ENCODE data around the gene TMOD2. TPM values are rescaled to one million over a fixed set of nuclear protein-coding genes. Genes with fewer than 3 reads are reported as not detected.
A peak's percentile ranks its signal among the peaks of the same experiment; 100 is the strongest.

TMOD2 gene
- total RNA-seq (2014; rRNA removed; shearing (Covaris generic)) = not detected in 2 replicates
- total RNA-seq (2022) = 0.11 and 0.44 TPM in 2 replicates
- percentile 16 among the genes with signal in this experiment for Bru-seq, nascent RNA
- percentile 14 among the genes with signal in this experiment for BruChase-seq, experiment 1, labeled RNA remaining after a 6-hour chase
- percentile 17 among the genes with signal in this experiment for BruChase-seq, experiment 2, labeled RNA remaining after a 2-hour chase
- long read RNA-seq = 0 reads

- Histone ChIP-seq H4K20me1 (ENCODE audit: insufficient read depth, low read length) (no peaks in the 10 kb centered on the region), H3K4me1 (ENCODE audit: insufficient read depth, low read length, poor library complexity, severe bottlenecking) (no peaks in the 10 kb centered on the region), H3K27ac (ENCODE audit: low read depth, low read length, poor library complexity, severe bottlenecking) (no peak within 1 kb of the TSS), H3K36me3 (ENCODE audit: insufficient read depth, low read length) (no peaks in the 10 kb centered on the region), H2AFZ (ENCODE audit: low read length) (no peak within 1 kb of the TSS), H3K9me2 (ENCODE audit: insufficient read depth, low read length) (no peaks in the 10 kb centered on the region), H3K4me2 (ENCODE audit: low read length) (peak within 1 kb of the TSS; percentile 52; the same call in 1 of the 2 replicates), H3K4me3 (ENCODE audit: low read depth, low read length, poor library complexity, severe bottlenecking) (peak within 1 kb of the TSS; percentile 33), H3K9me3 (ENCODE audit: low read length) (no peaks in the 10 kb centered on the region), H3K79me2 (ENCODE audit: insufficient read depth, low read depth, low read length) (no peaks in the 10 kb centered on the region)
- DNase-seq (ENCODE audit: low spot score) = no peak
- POLR2A ChIA-PET = interaction anchor here (0.6 kb wide), 1 partner anchor 755 kb away, joined by 3 read pairs; no protein-coding TSS in a partner anchor
- CTCF ChIA-PET (ENCODE audit: unreplicated experiment) = no interaction called here
- BruUV-seq (replicated peaks) = no TSS peak
- TF ChIP-seq EZH2phosphoT487 (IDR thresholded peaks at IDR 0.05; ENCODE audit: borderline replicate concordance, low read depth, low read length) (no peak; the same call in 1 of the 2 replicates), CTCF (conservative IDR thresholded peaks at IDR 0.05; ENCODE audit: low read length) (no peak)
- intact Hi-C loops (cut with micrococcal nuclease; ENCODE audit: unreplicated experiment) = no loop called here
Observed at GRCh38 chr15:51750792-51751696, at the start of gene TMOD2. TSS of gene TMOD2 (plus strand) at chr15:51751597. CDS start at chr15:51766442, 14,845 bp downstream.

DNA sequence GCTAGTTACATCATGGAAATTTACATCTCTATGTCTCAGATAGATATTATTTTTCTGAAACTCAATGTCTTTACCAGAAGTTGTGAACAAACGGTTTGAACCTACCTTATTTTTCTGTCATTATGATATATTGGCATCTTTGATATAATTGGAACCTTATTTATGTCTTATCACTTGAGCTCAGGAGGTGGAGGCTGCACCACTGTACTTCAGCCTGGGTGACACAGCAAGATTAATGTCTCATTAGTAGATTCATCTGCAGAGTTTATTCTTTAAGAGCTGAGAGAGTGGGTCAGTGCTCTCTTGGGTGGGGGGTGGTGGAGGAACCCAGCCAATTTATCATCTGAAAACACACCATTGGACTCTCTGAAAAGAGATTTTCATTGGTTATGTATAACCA is 48.7 kb upstream of the TMOD2 start:
- no peaks in the 10 kb centered on the region for H3K9me3 ChIP-seq (ENCODE audit: low read length)
- no peaks in the 10 kb centered on the region for H3K4me1 ChIP-seq (ENCODE audit: insufficient read depth, low read length, poor library complexity, severe bottlenecking)
- no peak overlapping the region for H3K4me2 ChIP-seq (ENCODE audit: low read length)
- H2AFZ ChIP-seq (ENCODE audit: low read length) = no peak overlapping the region
- DNase-seq (ENCODE audit: low spot score) = no peak
- H3K27ac ChIP-seq (ENCODE audit: low read depth, low read length, poor library complexity, severe bottlenecking) = no peak overlapping the region
- intact Hi-C loops (cut with micrococcal nuclease; ENCODE audit: unreplicated experiment) = no loop called here
- CTCF ChIA-PET (ENCODE audit: unreplicated experiment) = no interaction called here
- H3K36me3 ChIP-seq (ENCODE audit: insufficient read depth, low read length) = no peaks in the 10 kb centered on the region
- no TSS peak for BruUV-seq (replicated peaks)
- POLR2A ChIA-PET = interaction anchor here (0.5 to 1.0 kb wide), 2 partner anchors 46 to 1504 kb away, joined by 3 read pairs; no protein-coding TSS in a partner anchor
- TF ChIP-seq CTCF (conservative IDR thresholded peaks at IDR 0.05; ENCODE audit: low read length) (no peak), EZH2phosphoT487 (IDR thresholded peaks at IDR 0.05; ENCODE audit: borderline replicate concordance, low read depth, low read length) (no peak)
- no peaks in the 10 kb centered on the region for H4K20me1 ChIP-seq (ENCODE audit: insufficient read depth, low read length)
- H3K9me2 ChIP-seq (ENCODE audit: insufficient read depth, low read length) = no peaks in the 10 kb centered on the region
- no peak overlapping the region for H3K4me3 ChIP-seq (ENCODE audit: low read depth, low read length, poor library complexity, severe bottlenecking)
- H3K79me2 ChIP-seq (ENCODE audit: insufficient read depth, low read depth, low read length) = no peaks in the 10 kb centered on the region

All from OCI-LY7 (cell line).